ENCODE results near the gene ROR1.

GRCh38 chr1:63947904-63948303 lies 174.1 kb downstream of the ROR1 start:
- TF ChIP-seq POLR2A (IDR thresholded peaks at IDR 0.05; ENCODE audit: low read depth, low read length) (no peak), POLR2AphosphoS5 (IDR thresholded peaks at IDR 0.05; ENCODE audit: insufficient read depth, low read depth, low read length) (no peak), EZH2 (IDR thresholded peaks at IDR 0.05; ENCODE audit: borderline replicate concordance, low read depth, low read length, severe bottlenecking) (no peak)

All from endothelial cell of umbilical vein (primary cell).